ENCODE measurements around the gene ATAD3C. TPM values are rescaled to one million over a fixed set of nuclear protein-coding genes. Genes with fewer than 3 reads are reported as not detected.
A peak's percentile ranks its signal among the peaks of the same experiment; 100 is the strongest.
"Not testable (repeated sequence)": the region's sequence is repeated elsewhere in the genome, so short reads cannot be mapped to it uniquely, and the experiment has no call there.

The ATAD3C gene
- total RNA-seq, 1 donor from 2014 or later = 2.4 TPM

DNA sequence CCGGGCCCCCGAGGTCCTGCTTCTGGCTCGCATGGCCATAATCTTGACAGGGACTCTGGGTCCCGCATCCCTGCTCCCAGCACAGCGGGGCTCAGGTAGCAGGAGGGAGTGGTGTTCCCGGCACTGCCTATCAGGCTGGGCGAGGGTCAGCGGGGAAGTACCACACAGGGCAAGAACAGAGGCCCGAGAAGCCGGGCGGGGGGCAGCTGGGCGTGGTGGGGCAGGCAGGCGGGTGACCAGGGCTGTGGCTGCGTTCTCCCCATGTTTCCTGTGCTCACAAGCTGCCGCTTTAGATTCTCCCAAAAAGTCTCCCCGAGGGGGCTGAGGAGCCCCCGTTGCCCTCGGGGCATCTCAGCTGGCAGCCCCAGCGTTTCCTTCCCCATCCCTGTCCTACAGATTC, 40.4 kb downstream of the ATAD3C start:
- Mint-ChIP-seq H3K4me3 (no peak overlapping the region), H3K27ac (no peak overlapping the region), H3K27me3 (no peaks in the 10 kb centered on the region), H3K9me3 (no peaks in the 10 kb centered on the region), H3K36me3 (peaks cover 25% of the 10 kb centered on the region), H3K4me1 (ENCODE audit: unreplicated experiment) (no peaks in the 10 kb centered on the region)
- TF ChIP-seq CTCF (conservative IDR thresholded peaks at IDR 0.05) = no peak
- no peak for DNase-seq (ENCODE audit: extremely low spot score, unreplicated experiment)

GRCh38 chr1:1490633-1491230, 41.2 kb downstream of the ATAD3C start:
- DNase-seq (ENCODE audit: extremely low spot score, unreplicated experiment) = no peak
- no peak for TF ChIP-seq CTCF (conservative IDR thresholded peaks at IDR 0.05)
- no peaks in the 10 kb centered on the region for H3K27me3 Mint-ChIP-seq
- no peak overlapping the region for H3K27ac Mint-ChIP-seq
- no peak overlapping the region for H3K4me3 Mint-ChIP-seq
- H3K4me1 Mint-ChIP-seq (ENCODE audit: unreplicated experiment) = no peaks in the 10 kb centered on the region
- no peaks in the 10 kb centered on the region for H3K9me3 Mint-ChIP-seq
- peaks cover 25% of the 10 kb centered on the region for H3K36me3 Mint-ChIP-seq

DNA sequence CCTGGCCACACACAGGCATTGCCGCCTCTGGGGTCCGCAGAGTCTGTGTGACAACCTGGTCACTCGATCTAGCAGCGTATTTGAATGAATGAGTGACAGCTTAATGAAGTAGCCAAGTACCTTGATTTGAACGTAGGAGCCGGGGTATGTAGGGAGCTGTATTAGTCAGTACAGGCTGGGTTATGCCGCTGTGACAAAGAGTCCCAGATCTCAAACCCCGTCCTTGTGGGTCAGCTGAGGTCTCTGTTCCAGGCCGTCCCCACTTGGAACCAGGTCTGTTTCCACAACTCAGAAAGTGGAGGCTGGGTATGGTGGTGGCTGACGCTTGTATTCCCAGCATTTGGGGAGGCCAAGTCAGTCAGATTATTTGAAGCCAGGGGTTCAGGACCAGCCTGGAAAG, 42.1 kb downstream of the ATAD3C start:
- Mint-ChIP-seq H3K4me1 (ENCODE audit: unreplicated experiment) (no peaks in the 10 kb centered on the region), H3K9me3 (no peaks in the 10 kb centered on the region), H3K4me3 (no peak overlapping the region), H3K27me3 (no peaks in the 10 kb centered on the region), H3K36me3 (peaks cover 25% of the 10 kb centered on the region), H3K27ac (no peak overlapping the region)
- TF ChIP-seq CTCF (conservative IDR thresholded peaks at IDR 0.05) = no peak
- DNase-seq (ENCODE audit: extremely low spot score, unreplicated experiment) = no peak

- H3K27me3 Mint-ChIP-seq; H3K27ac Mint-ChIP-seq; H3K9me3 Mint-ChIP-seq; H3K4me3 Mint-ChIP-seq; H3K4me1 Mint-ChIP-seq (ENCODE audit: unreplicated experiment); DNase-seq (ENCODE audit: extremely low spot score, unreplicated experiment): not testable (repeated sequence)
- peaks cover 25% of the 10 kb centered on the region for H3K36me3 Mint-ChIP-seq
Observed at GRCh38 chr1:1494311-1494710, 44.8 kb downstream of the ATAD3C start.

DNA sequence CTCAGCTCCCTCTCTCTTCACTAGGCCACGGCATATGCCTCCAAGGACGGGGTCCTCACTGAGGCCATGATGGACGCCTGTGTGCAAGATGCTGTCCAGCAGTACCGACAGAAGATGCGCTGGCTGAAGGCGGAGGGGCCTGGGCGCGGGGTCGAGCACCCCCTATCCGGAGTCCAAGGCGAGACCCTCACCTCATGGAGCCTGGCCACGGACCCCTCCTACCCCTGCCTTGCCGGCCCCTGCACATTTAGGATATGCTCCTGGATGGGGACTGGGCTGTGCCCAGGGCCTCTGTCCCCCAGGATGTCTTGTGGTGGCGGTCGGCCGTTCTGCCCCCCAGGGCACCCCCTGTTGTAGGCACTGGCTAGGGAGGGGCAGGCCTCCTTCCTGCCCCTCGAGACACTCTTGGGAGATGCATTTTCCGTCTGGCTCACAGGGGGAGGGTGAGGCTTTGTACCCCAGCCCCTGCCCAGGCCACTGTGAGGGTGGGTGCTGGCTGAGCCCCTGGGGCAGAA, 46.0 kb downstream of the ATAD3C start:
- not testable (repeated sequence) for H3K27me3 Mint-ChIP-seq; H3K27ac Mint-ChIP-seq; H3K4me1 Mint-ChIP-seq (ENCODE audit: unreplicated experiment); H3K9me3 Mint-ChIP-seq; DNase-seq (ENCODE audit: extremely low spot score, unreplicated experiment); H3K4me3 Mint-ChIP-seq
- peaks cover 21% of the 10 kb centered on the region for H3K36me3 Mint-ChIP-seq

DNA sequence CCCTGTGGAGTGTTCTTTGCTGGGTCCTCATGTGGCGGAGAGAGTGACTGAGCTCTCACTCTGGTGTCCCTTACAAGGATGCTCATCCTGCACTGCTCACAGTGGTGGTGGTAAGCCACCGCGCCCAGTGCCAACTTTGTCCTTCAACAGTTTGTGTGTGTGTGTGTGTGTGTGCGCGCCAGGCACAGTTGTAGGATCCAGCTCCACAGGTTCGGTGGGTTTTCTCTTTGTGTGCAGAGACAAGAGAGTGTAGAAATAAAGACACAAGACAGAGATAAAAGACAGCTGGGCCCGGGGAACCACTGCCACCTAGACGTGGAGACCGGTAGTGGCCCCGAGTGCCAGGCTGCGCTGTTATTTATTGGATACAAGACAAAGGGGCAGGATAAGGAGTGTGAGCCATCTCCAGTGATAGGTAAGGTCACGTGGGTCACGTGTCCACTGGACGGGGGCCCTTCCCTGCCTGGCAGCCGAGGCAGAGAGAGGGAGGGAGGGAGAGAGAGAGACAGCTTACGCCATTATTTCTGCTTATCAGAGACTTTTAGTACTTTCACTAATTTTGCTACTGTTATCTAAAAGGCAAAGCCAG, 55.4 kb downstream of the ATAD3C start:
- H3K36me3 Mint-ChIP-seq; H3K9me3 Mint-ChIP-seq; H3K4me1 Mint-ChIP-seq (ENCODE audit: unreplicated experiment); H3K27me3 Mint-ChIP-seq: not testable (repeated sequence)
- peak; percentile 81 for TF ChIP-seq CTCF (conservative IDR thresholded peaks at IDR 0.05)
- H3K27ac Mint-ChIP-seq = peak overlapping the region; percentile 93
- H3K4me3 Mint-ChIP-seq = peak overlapping the region; percentile 85
- peak; percentile 84 for DNase-seq (ENCODE audit: extremely low spot score, unreplicated experiment)

Data from type B pancreatic cell (in vitro differentiated cells).